Keratinocyte (primary cell): ENCODE data around the gene PNCK. TPM values are rescaled to one million over a fixed set of nuclear protein-coding genes. Genes with fewer than 3 reads are reported as not detected.

ENCODE experiments used
- DNase-seq: peaks from one replicate; pipeline ENCODE4 v3.0.0-alpha.2; 2011; ENCODE audit warnings: low read depth, missing footprints, low spot score
- FAIRE-seq: peaks from 2 replicates; lab custom pipeline; 2011; peaks lifted over from hg19 to GRCh38; lab: Jason Lieb, UNC
- H2AFZ ChIP-seq: 2 replicates; pipeline ENCODE4 v1.6.0; 2012; ENCODE audit warnings: low read length, control low read depth, inconsistent platforms; ENCODE audit not compliant: control insufficient read depth
- H3K27ac ChIP-seq: 2 replicates; pipeline ENCODE4 v1.5.1; 2011; ENCODE audit warnings: low read length; ENCODE audit not compliant: control insufficient read depth, insufficient read depth
- H3K27me3 ChIP-seq: 3 replicates; pipeline ENCODE4 v1.6.0; 2011; ENCODE audit warnings: low read length; ENCODE audit not compliant: control insufficient read depth, insufficient read depth; ENCODE audit errors: extremely low read depth
- H3K36me3 ChIP-seq, 2 experiments: 2 replicates in 1 of 2; 3 replicates in 1 of 2; pipeline ENCODE4 v1.5.1; 2011; ENCODE audit warnings: low read length in 2 of 2, mild to moderate bottlenecking in 1 of 2; ENCODE audit not compliant: control insufficient read depth in 2 of 2, insufficient read depth in 2 of 2; ENCODE audit errors: extremely low read depth in 1 of 2
- H3K4me1 ChIP-seq: 3 replicates; pipeline ENCODE4 v1.5.1; 2011; ENCODE audit warnings: low read length; ENCODE audit not compliant: control insufficient read depth, insufficient read depth; ENCODE audit errors: extremely low read depth
- H3K4me2 ChIP-seq: 3 replicates; pipeline ENCODE4 v1.6.0; 2011; ENCODE audit warnings: low read depth, low read length; ENCODE audit not compliant: control insufficient read depth, insufficient read depth; ENCODE audit errors: extremely low read depth
- H3K4me3 ChIP-seq, 3 experiments: fragments of 200-600 bp in 1 of 3; sonication (generic) in 1 of 3; 2 replicates in 2 of 3; 3 replicates in 1 of 3; pipeline ENCODE4 v1.5.1; 2011 to 2016; ENCODE audit warnings: low read length in 3 of 3, mild to moderate bottlenecking in 3 of 3, control low read depth in 2 of 3, inconsistent platforms in 1 of 3, low read depth in 1 of 3, mixed read lengths in 1 of 3, mixed run types in 1 of 3, moderate library complexity in 1 of 3; ENCODE audit not compliant: control insufficient read depth in 2 of 3, insufficient read depth in 2 of 3; ENCODE audit errors: extremely low read depth in 1 of 3
- H3K79me2 ChIP-seq: 2 replicates; pipeline ENCODE4 v1.6.0; 2012; ENCODE audit warnings: low read length; ENCODE audit not compliant: control insufficient read depth, insufficient read depth
- H3K9ac ChIP-seq: 3 replicates; pipeline ENCODE4 v1.6.0; 2011; ENCODE audit warnings: low read length; ENCODE audit not compliant: control insufficient read depth, insufficient read depth; ENCODE audit errors: extremely low read depth
- H3K9me1 ChIP-seq: 3 replicates; pipeline ENCODE4 v1.6.0; 2011; ENCODE audit warnings: low read length; ENCODE audit not compliant: control insufficient read depth, insufficient read depth; ENCODE audit errors: extremely low read depth
- H3K9me3 ChIP-seq: 2 replicates; pipeline ENCODE4 v1.5.1; 2012; ENCODE audit warnings: low read depth, low read length; ENCODE audit not compliant: control insufficient read depth
- H4K20me1 ChIP-seq: 3 replicates; pipeline ENCODE4 v1.6.0; 2011; ENCODE audit warnings: low read length; ENCODE audit not compliant: control insufficient read depth, insufficient read depth; ENCODE audit errors: extremely low read depth
- EZH2 ChIP-seq: IDR thresholded peaks from one replicate; pipeline ENCODE4 v1.6.1; 2012; ENCODE audit warnings: inconsistent platforms, mild to moderate bottlenecking, low read length, moderate library complexity
- dilution Hi-C: fragments of 300-500 bp; cut with MboI; formaldehyde crosslinking; loops from one replicate; pipeline ENCODE4 v1.7.0; 2020; ENCODE audit warnings: low sequenced_read_pairs; ENCODE audit not compliant: extremely low pct_ligation_motif_present
- polyA minus RNA-seq, 3 experiments: library from RNA; depleted of rRNA, polyadenylated mRNA; stranded (reverse); fragments of >200 nt; gene quantifications; 1 replicate in 1 of 3; 2 replicates in 1 of 3; 3 replicates in 1 of 3; pipeline ENCODE4 v1.2.3, GENCODE V29; 2011
- polyA plus RNA-seq, 5 experiments: library from polyadenylated mRNA; depleted of rRNA in 3 of 5; stranded (reverse) in 3 of 5; stranded (forward) in 1 of 5; unstranded in 1 of 5; fragments of >200 nt; gene quantifications; 1 replicate in 1 of 5; 2 replicates in 3 of 5; 3 replicates in 1 of 5; pipeline versions ENCODE4 v1.2.1 to v1.2.3, GENCODE V29; 2011 to 2012; ENCODE audit warnings: missing spikeins in 2 of 5, low read depth in 1 of 5, low replicate concordance in 1 of 5
- TF ChIP-seq, protein P1 (sequence below), 3 experiments: IDR thresholded peaks in 1 of 3; conservative IDR thresholded peaks in 1 of 3; optimal IDR thresholded peaks in 1 of 3; 2 replicates in 2 of 3; 3 replicates in 1 of 3; pipeline versions ENCODE3 to v1.5.1; 2011; ENCODE audit warnings: low read length in 3 of 3, mild to moderate bottlenecking in 3 of 3, moderate library complexity in 2 of 3, control low read depth in 1 of 3, inconsistent platforms in 1 of 3; ENCODE audit not compliant: insufficient read depth in 2 of 3; ENCODE audit errors: extremely low read depth in 1 of 3

The PNCK gene
- polyA plus RNA-seq, result 0.05 to 0.37 TPM (median 0.24 TPM) in 3 replicates
- polyA plus RNA-seq (2011; ENCODE audit: low read depth), result not detected
- 0.14 TPM in 1 of 2 replicates, not detected in the other for polyA plus RNA-seq (2011; cell fraction: cytosol; rRNA removed)
- 0.90 and 1.5 TPM in 2 replicates for polyA plus RNA-seq (2011; cell fraction: nucleus; rRNA removed)
- 0.25 TPM in 1 of 2 replicates, not detected in the other for polyA plus RNA-seq (2012; ENCODE audit: low replicate concordance)
- polyA minus RNA-seq, result 0.10 TPM in 1 of 3 replicates, not detected in the others
- polyA minus RNA-seq (2011; cell fraction: cytosol; rRNA and poly(A)+ RNA removed), result not detected
- polyA minus RNA-seq (2011; cell fraction: nucleus; rRNA and poly(A)+ RNA removed), result not detected in 2 replicates

DNA sequence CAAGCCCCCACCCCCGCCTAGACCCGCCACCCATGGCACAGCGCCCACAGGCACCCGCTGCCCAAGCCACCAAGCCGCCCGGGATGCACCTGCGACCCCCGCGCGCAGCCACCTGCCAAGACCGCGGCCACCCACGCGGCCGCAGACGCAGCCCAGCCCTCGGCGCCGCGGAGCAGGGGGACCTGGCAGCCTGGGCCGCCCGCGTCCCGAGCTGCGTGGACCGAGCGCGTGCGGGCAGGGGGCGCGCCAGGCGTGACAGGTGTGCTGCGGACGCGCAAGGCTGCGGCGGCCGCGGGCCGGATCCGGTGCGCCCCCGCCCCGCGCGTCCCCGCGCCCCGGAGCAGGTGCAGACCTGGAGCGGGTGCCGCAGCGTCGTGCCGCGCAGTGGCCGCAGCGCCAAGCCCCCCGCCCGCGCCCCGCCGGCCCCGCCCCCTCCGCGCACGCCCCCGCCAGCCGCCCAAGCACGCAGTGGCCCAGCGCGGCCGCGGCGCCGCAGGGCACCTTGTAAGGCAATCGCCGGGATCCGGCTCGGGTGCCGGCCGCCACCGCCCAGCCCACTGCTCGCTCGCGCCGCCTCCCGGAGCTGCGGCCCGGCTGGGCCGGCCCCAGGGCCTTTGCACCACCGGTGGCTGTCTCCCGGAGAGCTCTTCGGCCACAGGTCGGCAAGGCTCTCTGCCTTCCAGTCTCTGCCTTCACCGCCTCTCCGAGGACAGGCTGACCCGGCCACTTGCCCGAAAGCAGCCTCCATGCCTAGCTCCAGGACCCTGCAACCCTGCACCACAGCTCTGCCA is at the start of gene PNCK:
PNCK (minus strand) TSS at position 386 of the 791 bp plus-strand sequence. CDS start 737 bp downstream, outside the sequence.
- H3K36me3 ChIP-seq, result no peaks in the 10 kb centered on the region
- peaks cover 4% of the 10 kb centered on the region for H3K4me1 ChIP-seq
- H3K27ac ChIP-seq, result no peak within 1 kb of the TSS
- no peak within 1 kb of the TSS for H3K9ac ChIP-seq
- no peak within 1 kb of the TSS for H3K4me3 ChIP-seq
- FAIRE-seq, result no peak
- TF ChIP-seq EZH2, result no peak
- TF ChIP-seq, protein P1, sequence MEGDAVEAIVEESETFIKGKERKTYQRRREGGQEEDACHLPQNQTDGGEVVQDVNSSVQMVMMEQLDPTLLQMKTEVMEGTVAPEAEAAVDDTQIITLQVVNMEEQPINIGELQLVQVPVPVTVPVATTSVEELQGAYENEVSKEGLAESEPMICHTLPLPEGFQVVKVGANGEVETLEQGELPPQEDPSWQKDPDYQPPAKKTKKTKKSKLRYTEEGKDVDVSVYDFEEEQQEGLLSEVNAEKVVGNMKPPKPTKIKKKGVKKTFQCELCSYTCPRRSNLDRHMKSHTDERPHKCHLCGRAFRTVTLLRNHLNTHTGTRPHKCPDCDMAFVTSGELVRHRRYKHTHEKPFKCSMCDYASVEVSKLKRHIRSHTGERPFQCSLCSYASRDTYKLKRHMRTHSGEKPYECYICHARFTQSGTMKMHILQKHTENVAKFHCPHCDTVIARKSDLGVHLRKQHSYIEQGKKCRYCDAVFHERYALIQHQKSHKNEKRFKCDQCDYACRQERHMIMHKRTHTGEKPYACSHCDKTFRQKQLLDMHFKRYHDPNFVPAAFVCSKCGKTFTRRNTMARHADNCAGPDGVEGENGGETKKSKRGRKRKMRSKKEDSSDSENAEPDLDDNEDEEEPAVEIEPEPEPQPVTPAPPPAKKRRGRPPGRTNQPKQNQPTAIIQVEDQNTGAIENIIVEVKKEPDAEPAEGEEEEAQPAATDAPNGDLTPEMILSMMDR (optimal IDR thresholded peaks at IDR 0.05 in 1 of 3, IDR thresholded peaks at IDR 0.05 in 1 of 3, conservative IDR thresholded peaks at IDR 0.05 in 1 of 3; ENCODE audit: extremely low read depth in 1 of 3, insufficient read depth in 2 of 3, low read length in 3 of 3), result no peak
- no peaks in the 10 kb centered on the region for H3K27me3 ChIP-seq
- no peak within 1 kb of the TSS for H2AFZ ChIP-seq
- no peak for DNase-seq
- H4K20me1 ChIP-seq, result no peaks in the 10 kb centered on the region
- no peaks in the 10 kb centered on the region for H3K79me2 ChIP-seq
- H3K9me1 ChIP-seq, result no peaks in the 10 kb centered on the region
- no peak within 1 kb of the TSS for H3K4me2 ChIP-seq
- dilution Hi-C loops, result no loop called here
- H3K9me3 ChIP-seq, result no peaks in the 10 kb centered on the region

DNA sequence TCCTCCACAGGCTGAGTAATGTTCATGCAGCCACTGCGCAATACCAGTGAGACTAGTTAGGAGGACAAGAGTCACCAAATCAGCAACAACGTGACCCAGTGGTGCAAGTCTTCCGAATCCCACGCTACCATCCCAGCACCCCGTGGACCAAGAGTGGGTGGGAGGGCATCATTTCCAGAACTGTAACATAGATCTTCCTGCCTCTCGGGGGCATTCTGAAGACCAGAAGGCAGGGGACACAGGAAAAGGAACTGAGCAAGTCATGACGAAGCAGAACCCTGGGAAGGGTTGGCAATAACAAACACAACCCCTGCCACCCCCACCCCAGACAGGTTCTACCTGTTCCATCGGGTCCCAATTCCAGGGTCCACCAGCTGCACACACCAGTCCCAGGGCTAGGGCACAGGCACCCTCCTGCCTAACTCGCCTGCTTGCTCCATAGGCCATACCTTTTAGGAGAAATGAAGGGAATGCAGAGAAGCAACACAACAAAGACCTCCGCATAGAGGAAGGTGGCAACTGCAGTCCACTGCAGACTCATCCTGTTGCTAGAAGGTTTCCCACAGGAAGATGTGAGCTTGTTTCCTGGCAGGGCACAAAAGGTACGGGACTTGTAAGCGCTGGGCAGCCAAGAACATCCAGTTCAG is 49.2 kb upstream of the PNCK start:
- Histone ChIP-seq H3K4me3 (peak overlapping the region; percentile 63 to 83 (median 72)), H3K9me1 (no peaks in the 10 kb centered on the region), H3K4me1 (peaks cover 35% of the 10 kb centered on the region), H3K36me3 (peaks cover 1 to 9% of the 10 kb centered on the region in 2 experiments), H3K9ac (peak overlapping the region; percentile 78), H3K27me3 (no peaks in the 10 kb centered on the region), H2AFZ (no peak overlapping the region), H3K9me3 (no peaks in the 10 kb centered on the region), H3K27ac (peak overlapping the region; percentile 82), H3K4me2 (peak overlapping the region; percentile 86), H4K20me1 (peaks cover 2% of the 10 kb centered on the region), H3K79me2 (peaks cover 28% of the 10 kb centered on the region)
- TF ChIP-seq, protein P1 (optimal IDR thresholded peaks at IDR 0.05 in 1 of 3, IDR thresholded peaks at IDR 0.05 in 1 of 3, conservative IDR thresholded peaks at IDR 0.05 in 1 of 3; ENCODE audit: extremely low read depth in 1 of 3, insufficient read depth in 2 of 3, low read length in 3 of 3), result no peak
- TF ChIP-seq EZH2, result no peak
- dilution Hi-C loops, result no loop called here
- no peak for FAIRE-seq
- no peak for DNase-seq
